ENCODE measurements around the gene STK24. TPM values are rescaled to one million over a fixed set of nuclear protein-coding genes. Genes with fewer than 3 reads are reported as not detected.

Gene STK24
- total and polyA plus RNA-seq, 7 donors = 27.2 to 58.1 (median 34.3) TPM

- H3K4me1 ChIP-seq = no peaks in the 10 kb centered on the region
- H3K36me3 ChIP-seq (ENCODE audit: insufficient read depth in 1 of 2, low read depth in 1 of 2) = no peaks in the 10 kb centered on the region
- no peak overlapping the region for H3K27ac ChIP-seq
- no peaks in the 10 kb centered on the region for H3K9me3 ChIP-seq
- no peak overlapping the region for H3K4me3 ChIP-seq
- no peak for DNase-seq
- H3K27me3 ChIP-seq (ENCODE audit: insufficient read depth in 3 of 3, low read length in 2 of 3) = no peaks in the 10 kb centered on the region
- no peak for ATAC-seq
- TF ChIP-seq CTCF (IDR thresholded peaks at IDR 0.05) = no peak
- 93 to 98% (median 96%) methylated on average over 4 of the region's 4 CpGs for WGBS, 3 donors
- intact Hi-C loops (cut with DNase I) = no loop called here
Measured at GRCh38 chr13:98586400-98587345, 9.8 kb upstream of the STK24 start.

DNA sequence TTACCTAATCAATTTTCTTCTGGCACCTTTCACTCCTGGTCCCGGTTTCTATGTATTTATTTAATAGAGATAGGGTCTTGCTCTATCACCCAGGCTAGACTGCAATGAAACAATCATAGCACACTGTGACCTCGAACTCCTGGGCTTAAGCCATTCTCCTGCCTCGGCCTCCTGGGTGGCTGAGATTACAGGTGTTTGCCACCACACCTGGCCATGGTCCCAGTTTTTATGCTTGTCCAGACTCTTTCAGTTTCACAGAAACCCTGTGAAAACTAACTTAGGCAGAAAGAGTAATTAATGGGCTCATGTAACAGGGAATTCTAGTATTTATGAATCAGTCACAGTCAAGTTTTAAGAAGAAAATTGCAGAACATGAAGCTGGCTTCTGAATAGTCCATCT, 9.0 kb upstream of the STK24 start:
- TF ChIP-seq CTCF (IDR thresholded peaks at IDR 0.05) = no peak
- Histone ChIP-seq H3K9me3 (no peaks in the 10 kb centered on the region), H3K27ac (no peak overlapping the region), H3K4me3 (no peak overlapping the region), H3K4me1 (no peaks in the 10 kb centered on the region), H3K27me3 (ENCODE audit: insufficient read depth in 3 of 3, low read length in 2 of 3) (no peaks in the 10 kb centered on the region), H3K36me3 (ENCODE audit: insufficient read depth in 1 of 2, low read depth in 1 of 2) (no peaks in the 10 kb centered on the region)
- no peak for DNase-seq
- intact Hi-C loops (cut with DNase I) = no loop called here
- ATAC-seq = no peak
- 80 to 93% (median 82%) methylated on average over 3 of the region's 3 CpGs for WGBS, 3 donors

DNA sequence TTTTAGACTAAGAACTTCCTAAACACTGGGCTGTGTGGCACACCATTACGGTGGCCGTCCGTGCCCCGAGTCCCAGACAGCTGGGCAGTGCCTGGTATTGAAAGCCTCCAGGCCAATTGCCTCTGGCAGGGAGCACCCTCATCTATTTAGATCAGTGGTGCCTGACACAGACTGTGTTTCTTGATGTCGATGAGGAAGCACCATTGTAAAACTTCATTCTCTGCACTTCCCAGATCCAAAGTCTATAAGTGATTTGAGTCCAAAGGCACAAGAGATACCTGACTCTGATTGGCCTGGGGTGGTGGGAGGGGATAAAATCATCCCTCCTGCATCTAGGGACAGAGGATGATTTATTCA, 8.5 kb upstream of the STK24 start:
- Histone ChIP-seq H3K4me1 (no peaks in the 10 kb centered on the region), H3K36me3 (ENCODE audit: insufficient read depth in 1 of 2, low read depth in 1 of 2) (no peaks in the 10 kb centered on the region), H3K27me3 (ENCODE audit: insufficient read depth in 3 of 3, low read length in 2 of 3) (no peaks in the 10 kb centered on the region), H3K4me3 (no peak overlapping the region), H3K9me3 (no peaks in the 10 kb centered on the region), H3K27ac (no peak overlapping the region)
- no peak for DNase-seq
- intact Hi-C loops (cut with DNase I) = no loop called here
- 40 to 65% (median 41%) methylated on average over 5 of the region's 5 CpGs for WGBS, 3 donors
- no peak for TF ChIP-seq CTCF (IDR thresholded peaks at IDR 0.05)
- no peak for ATAC-seq

DNA sequence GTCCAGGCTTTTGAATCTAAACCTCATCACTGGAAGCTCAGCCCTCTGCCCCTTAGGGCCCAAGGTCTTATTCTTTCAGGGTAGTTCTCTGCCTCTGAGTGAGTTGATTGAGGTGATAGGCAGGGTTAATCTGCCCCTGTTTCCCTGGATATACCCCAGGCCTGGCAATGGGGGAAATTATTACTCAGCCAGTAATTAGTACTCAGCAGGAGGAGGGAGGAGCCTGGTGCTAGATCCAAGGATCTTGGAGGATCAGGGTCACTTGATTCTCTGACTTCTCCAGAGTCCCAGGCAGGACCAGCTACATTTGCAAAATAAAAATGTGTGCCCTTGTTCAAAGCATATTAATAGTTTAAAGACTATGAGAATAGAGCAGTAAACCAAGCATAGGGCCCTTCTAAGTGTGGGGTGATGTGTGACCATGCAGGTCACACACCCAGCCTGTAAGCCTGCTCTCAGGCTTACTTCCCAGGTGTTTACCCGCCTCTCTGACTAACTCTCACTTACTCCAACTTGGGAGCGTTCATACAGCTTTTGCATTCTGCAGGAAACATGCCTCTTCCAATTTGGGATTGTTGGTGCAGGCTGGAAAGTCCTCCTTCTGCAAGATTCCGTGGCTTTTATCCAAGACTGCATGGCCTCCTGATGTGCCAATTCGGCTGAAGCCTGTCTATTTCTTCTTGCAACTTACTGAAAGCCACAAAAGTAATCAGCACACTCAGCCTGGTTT, 7.9 kb upstream of the STK24 start:
- Histone ChIP-seq H3K36me3 (ENCODE audit: insufficient read depth in 1 of 2, low read depth in 1 of 2) (no peaks in the 10 kb centered on the region), H3K27ac (no peak overlapping the region), H3K9me3 (no peaks in the 10 kb centered on the region), H3K27me3 (ENCODE audit: insufficient read depth in 3 of 3, low read length in 2 of 3) (no peaks in the 10 kb centered on the region), H3K4me3 (no peak overlapping the region), H3K4me1 (no peaks in the 10 kb centered on the region)
- intact Hi-C loops (cut with DNase I) = no loop called here
- DNase-seq = no peak
- no peak for ATAC-seq
- TF ChIP-seq CTCF (IDR thresholded peaks at IDR 0.05) = no peak
- WGBS, 3 donors = 41 to 64% (median 45%) methylated on average over 4 of the region's 4 CpGs
